Hepatocyte (in vitro differentiated cells): ENCODE results near the gene TLR8.

Experiments used
- EZH2 ChIP-seq: fragments of 200-600 bp; sonication (generic); IDR thresholded peaks from 2 replicates; pipeline ENCODE4 v1.6.1; 2016; ENCODE audit warnings: antibody characterized with exemption, mild to moderate bottlenecking, borderline replicate concordance
- TF ChIP-seq, protein P1 (sequence below): fragments of 200-600 bp; sonication (generic); IDR thresholded peaks from 2 replicates; pipeline ENCODE4 v1.5.1; 2016; ENCODE audit warnings: antibody characterized with exemption, mild to moderate bottlenecking; ENCODE audit not compliant: poor library complexity

DNA sequence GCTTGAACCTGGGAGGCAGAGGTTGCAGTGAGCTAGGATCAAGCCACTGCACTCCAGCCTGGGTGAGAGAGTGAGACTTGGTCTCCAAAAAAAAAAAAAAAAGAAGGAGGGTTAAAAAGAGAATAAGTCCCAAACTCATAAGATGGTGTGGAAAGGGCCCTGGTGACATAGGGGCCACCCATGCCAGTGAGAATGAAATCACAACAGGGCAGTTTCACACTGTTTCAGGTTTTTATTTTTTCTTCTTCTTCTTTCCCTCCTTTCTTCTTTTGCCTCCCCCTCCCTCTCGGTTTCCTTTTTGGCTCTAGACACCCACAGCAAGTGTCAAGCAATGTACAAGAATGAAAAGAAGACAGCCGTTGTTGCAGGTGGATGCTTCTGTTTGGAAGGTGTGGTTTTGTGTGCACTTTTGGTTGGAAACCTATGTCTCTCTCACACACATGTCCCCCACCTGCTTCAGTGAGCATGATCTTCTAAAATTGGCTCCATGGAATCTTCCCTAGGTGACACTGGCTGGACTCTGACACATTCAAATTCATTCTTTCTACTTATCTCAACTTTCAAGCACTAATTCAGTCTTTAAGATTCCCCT is 14.4 kb upstream of the TLR8 start:
- TF ChIP-seq EZH2 = no peak
- TF ChIP-seq, protein P1, sequence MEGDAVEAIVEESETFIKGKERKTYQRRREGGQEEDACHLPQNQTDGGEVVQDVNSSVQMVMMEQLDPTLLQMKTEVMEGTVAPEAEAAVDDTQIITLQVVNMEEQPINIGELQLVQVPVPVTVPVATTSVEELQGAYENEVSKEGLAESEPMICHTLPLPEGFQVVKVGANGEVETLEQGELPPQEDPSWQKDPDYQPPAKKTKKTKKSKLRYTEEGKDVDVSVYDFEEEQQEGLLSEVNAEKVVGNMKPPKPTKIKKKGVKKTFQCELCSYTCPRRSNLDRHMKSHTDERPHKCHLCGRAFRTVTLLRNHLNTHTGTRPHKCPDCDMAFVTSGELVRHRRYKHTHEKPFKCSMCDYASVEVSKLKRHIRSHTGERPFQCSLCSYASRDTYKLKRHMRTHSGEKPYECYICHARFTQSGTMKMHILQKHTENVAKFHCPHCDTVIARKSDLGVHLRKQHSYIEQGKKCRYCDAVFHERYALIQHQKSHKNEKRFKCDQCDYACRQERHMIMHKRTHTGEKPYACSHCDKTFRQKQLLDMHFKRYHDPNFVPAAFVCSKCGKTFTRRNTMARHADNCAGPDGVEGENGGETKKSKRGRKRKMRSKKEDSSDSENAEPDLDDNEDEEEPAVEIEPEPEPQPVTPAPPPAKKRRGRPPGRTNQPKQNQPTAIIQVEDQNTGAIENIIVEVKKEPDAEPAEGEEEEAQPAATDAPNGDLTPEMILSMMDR = no peak
